ENCODE data around the gene UCKL1.
"Not testable (repeated sequence)": the region's sequence is repeated elsewhere in the genome, so short reads cannot be mapped to it uniquely, and the experiment has no call there.

Gene UCKL1

GRCh38 chr20:63939061-63939935, 16.9 kb downstream of the UCKL1 start:
- no peak overlapping the region for H3K4me3 ChIP-seq
- no peaks in the 10 kb centered on the region; the same call in 1 of the 2 replicates for H3K4me1 ChIP-seq
- no peaks in the 10 kb centered on the region for H3K27me3 ChIP-seq (ENCODE audit: low read depth)
- peaks cover 52% of the 10 kb centered on the region for H3K36me3 ChIP-seq (replicated peaks)
- no peaks in the 10 kb centered on the region for H3K9me3 ChIP-seq
- DNase-seq (ENCODE audit: low spot score in 2 of 2): no peak
- in situ Hi-C loops (cut with MboI; ENCODE audit: low sequenced_read_pairs): no loop called here

DNA sequence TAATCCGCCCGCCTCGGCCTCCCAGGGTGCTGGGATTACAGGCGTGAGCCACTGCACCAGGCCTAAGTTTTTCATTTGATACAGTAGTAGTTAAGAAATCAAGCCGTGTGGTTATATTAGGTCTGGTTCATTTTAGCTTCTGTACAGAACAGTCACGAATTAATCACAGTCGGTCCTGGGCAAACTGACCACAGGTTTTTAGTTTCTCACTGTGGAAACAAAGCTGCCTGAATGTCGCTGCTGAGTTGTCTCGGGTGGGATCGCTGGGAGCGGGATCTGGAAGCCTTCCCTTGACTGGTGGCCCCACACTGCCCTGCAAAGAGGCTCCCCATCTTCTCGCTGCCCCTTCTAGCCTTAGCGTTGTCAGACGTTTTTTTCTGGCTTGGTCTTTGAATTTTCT, 18.6 kb downstream of the UCKL1 start:
- H3K4me3 ChIP-seq: no peak overlapping the region
- H3K4me1 ChIP-seq: no peaks in the 10 kb centered on the region; the same call in 1 of the 2 replicates
- in situ Hi-C loops (cut with MboI; ENCODE audit: low sequenced_read_pairs): no loop called here
- H3K36me3 ChIP-seq (replicated peaks): peaks cover 51% of the 10 kb centered on the region
- H3K27me3 ChIP-seq (ENCODE audit: low read depth): no peaks in the 10 kb centered on the region
- H3K9me3 ChIP-seq: no peaks in the 10 kb centered on the region
- no peak for DNase-seq (ENCODE audit: low spot score in 2 of 2)

DNA sequence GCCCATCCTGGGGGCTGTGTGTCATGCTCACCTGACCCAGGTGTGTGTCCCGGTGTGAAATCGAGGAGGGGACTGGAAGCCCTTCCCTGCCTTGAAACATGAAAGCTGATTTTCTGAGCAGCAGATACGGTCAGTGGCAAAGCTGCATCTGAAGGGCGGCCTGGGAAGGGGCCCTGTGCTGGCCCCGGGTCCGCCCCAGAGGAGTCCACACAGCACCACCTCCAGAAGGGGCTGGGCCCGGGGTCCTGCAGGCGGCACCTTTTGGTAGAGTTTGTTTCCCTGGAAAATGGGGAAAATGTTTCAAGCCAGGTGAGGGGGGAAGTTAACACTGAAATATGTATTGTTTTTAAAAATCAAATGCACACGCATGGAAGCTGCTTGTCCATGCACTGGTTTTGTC, 20.8 kb downstream of the UCKL1 start:
- no peaks in the 10 kb centered on the region for H3K27me3 ChIP-seq (ENCODE audit: low read depth)
- no peak for DNase-seq (ENCODE audit: low spot score in 2 of 2)
- in situ Hi-C loops (cut with MboI; ENCODE audit: low sequenced_read_pairs): no loop called here
- no peaks in the 10 kb centered on the region for H3K4me1 ChIP-seq
- no peaks in the 10 kb centered on the region for H3K9me3 ChIP-seq
- peaks cover 60% of the 10 kb centered on the region for H3K36me3 ChIP-seq (replicated peaks)
- H3K4me3 ChIP-seq: no peak overlapping the region

- DNase-seq (ENCODE audit: low spot score in 2 of 2): no peak
- in situ Hi-C loops (cut with MboI; ENCODE audit: low sequenced_read_pairs): no loop called here
- H3K36me3 ChIP-seq (replicated peaks): peaks cover 59% of the 10 kb centered on the region
- H3K27me3 ChIP-seq (ENCODE audit: low read depth): no peaks in the 10 kb centered on the region
- H3K4me3 ChIP-seq: no peak overlapping the region
- H3K4me1 ChIP-seq: no peaks in the 10 kb centered on the region
- no peaks in the 10 kb centered on the region for H3K9me3 ChIP-seq
Observed at GRCh38 chr20:63934271-63935068, 21.7 kb downstream of the UCKL1 start.

GRCh38 chr20:63933646-63934045, 22.6 kb downstream of the UCKL1 start:
- in situ Hi-C loops (cut with MboI; ENCODE audit: low sequenced_read_pairs): no loop called here
- no peak overlapping the region for H3K4me3 ChIP-seq
- H3K36me3 ChIP-seq (replicated peaks): peaks cover 63% of the 10 kb centered on the region
- no peaks in the 10 kb centered on the region for H3K27me3 ChIP-seq (ENCODE audit: low read depth)
- no peaks in the 10 kb centered on the region for H3K4me1 ChIP-seq
- H3K9me3 ChIP-seq: no peaks in the 10 kb centered on the region
- no peak for DNase-seq (ENCODE audit: low spot score in 2 of 2)

DNA sequence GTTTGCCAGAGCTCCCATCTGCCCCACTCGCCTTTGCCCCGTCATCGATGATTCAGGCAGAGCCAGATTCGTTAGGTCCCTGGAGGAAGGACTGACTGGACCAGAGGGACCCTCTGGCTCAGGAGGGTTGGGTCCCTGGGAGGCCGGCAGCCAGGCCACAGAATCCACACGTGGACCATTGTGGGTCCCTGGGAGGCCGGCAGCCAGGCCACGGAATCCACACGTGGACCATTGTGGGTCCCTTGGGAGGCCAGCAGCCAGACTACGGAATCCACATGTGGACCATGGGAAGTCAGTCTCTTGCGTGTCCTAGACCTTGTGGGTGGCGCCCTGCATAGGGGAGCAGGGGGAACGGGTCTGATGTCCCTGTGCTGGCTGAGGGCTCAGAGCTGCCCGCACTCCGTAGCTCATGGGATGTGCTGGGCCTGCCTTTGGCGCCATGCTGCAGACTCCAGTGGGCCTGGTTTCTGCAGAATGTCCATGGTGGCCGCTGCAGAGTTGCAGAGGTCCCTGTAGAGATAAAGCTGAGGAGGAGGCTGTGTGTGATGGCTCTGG, 23.5 kb downstream of the UCKL1 start:
- Histone ChIP-seq H3K4me1 (no peaks in the 10 kb centered on the region), H3K36me3 (replicated peaks) (peaks cover 72% of the 10 kb centered on the region), H3K9me3 (no peaks in the 10 kb centered on the region), H3K27me3 (ENCODE audit: low read depth) (no peaks in the 10 kb centered on the region), H3K4me3 (no peak overlapping the region)
- DNase-seq (ENCODE audit: low spot score in 2 of 2): no peak
- in situ Hi-C loops (cut with MboI; ENCODE audit: low sequenced_read_pairs): no loop called here

DNA sequence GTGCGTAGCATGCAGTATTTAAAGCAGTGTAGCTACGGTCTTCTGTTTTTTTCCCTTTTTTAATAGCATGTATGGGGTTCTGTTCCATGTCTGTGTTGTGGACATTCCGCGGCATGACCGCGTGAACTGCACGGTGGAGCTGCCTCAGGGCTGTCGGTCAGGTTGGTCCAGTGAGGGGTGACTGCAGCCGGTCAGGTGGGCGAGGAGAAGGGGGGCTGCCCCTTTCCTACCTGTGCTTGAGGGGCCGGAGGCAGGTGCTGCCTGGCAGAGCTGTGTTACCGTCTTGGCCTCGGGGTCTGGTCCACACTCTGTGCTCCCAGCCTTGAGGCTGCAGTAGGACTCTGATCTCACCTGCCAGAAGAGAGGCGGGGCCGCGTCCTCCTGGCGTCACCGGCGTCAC, 24.5 kb downstream of the UCKL1 start:
- in situ Hi-C loops (cut with MboI; ENCODE audit: low sequenced_read_pairs): no loop called here
- Histone ChIP-seq H3K27me3 (ENCODE audit: low read depth) (no peaks in the 10 kb centered on the region), H3K4me1 (no peaks in the 10 kb centered on the region), H3K36me3 (replicated peaks) (peaks cover 76% of the 10 kb centered on the region), H3K9me3 (no peaks in the 10 kb centered on the region), H3K4me3 (no peak overlapping the region)
- DNase-seq (ENCODE audit: low spot score in 2 of 2): no peak

DNA sequence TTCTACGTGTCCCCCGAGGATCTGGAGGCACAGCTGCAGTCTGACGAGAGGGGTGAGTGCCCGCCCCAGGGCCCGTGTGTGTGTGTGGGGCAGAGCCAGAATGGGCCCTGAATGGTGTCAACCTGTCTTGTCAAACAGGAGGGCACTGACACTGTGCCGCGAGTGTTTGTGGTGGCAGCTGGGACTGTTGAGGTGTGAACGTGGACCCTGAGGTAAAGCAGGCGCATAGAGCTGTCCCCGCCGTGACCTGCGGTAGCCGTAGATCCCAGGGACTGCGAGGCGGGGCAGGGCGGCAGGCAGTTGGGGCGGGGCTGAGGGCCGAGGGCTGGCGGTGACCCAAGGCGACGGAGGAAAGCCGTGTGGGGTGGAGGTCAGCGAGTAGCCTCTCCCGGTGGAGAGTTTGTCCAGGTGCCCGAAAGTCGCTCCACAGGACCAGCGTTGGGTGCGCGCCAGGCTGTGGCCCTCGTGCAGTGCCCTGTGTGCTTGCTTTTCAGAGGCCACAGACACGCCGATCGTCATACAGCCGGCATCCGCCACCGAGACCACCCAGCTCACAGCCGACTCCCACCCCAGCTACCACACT, 25.2 kb downstream of the UCKL1 start:
- peaks cover 78% of the 10 kb centered on the region for H3K36me3 ChIP-seq (replicated peaks)
- H3K4me3 ChIP-seq: no peak overlapping the region
- H3K9me3 ChIP-seq: no peaks in the 10 kb centered on the region
- H3K4me1 ChIP-seq: no peaks in the 10 kb centered on the region
- in situ Hi-C loops (cut with MboI; ENCODE audit: low sequenced_read_pairs): no loop called here
- no peak for DNase-seq (ENCODE audit: low spot score in 2 of 2)
- H3K27me3 ChIP-seq (ENCODE audit: low read depth): no peaks in the 10 kb centered on the region

DNA sequence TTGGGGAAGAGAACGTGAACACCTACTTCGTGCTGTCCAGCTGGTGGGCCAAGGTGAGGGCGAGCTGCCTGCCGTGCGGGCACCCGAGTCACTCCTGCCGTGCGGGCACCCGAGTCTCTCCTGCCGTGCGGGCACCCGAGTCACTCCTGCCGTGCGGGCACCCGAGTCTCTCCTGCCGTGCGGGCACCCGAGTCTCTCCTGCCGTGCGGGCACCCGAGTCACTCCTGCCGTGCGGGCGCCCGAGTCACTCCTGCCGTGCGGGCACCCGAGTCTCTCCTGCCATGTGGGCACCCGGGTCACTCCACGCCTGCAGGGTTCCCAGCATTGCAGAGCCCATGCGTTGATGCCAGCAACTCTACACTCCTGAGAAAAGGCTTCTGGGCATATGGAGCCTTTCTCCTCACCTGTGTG, 26.7 kb downstream of the UCKL1 start:
- H3K36me3 ChIP-seq (replicated peaks): peaks cover 66% of the 10 kb centered on the region
- H3K4me1 ChIP-seq; H3K9me3 ChIP-seq; H3K27me3 ChIP-seq (ENCODE audit: low read depth); in situ Hi-C loops (cut with MboI; ENCODE audit: low sequenced_read_pairs); DNase-seq (ENCODE audit: low spot score in 2 of 2); H3K4me3 ChIP-seq: not testable (repeated sequence)

DNA sequence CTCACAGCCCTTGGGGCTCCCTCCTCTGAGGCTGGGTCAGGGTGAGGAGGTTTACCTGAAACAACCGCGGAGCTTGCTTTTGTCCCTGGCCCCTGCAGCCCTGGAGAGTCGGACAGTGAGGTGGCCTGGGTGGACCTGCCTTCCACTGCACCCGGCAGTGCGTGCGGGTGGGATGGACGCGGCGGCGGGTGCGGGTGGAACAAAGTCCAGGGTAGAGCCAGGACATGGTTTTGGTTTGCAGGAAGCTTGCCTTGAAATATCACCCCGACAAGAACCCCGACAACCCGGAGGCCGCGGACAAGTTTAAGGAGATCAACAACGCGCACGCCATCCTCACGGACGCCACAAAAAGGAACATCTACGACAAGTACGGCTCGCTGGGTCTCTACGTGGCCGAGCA, 27.1 kb downstream of the UCKL1 start:
- Histone ChIP-seq H3K27me3 (ENCODE audit: low read depth) (no peaks in the 10 kb centered on the region), H3K36me3 (replicated peaks) (peaks cover 66% of the 10 kb centered on the region), H3K4me3 (no peak overlapping the region), H3K9me3 (no peaks in the 10 kb centered on the region), H3K4me1 (no peaks in the 10 kb centered on the region)
- no peak for DNase-seq (ENCODE audit: low spot score in 2 of 2)
- in situ Hi-C loops (cut with MboI; ENCODE audit: low sequenced_read_pairs): no loop called here

GRCh38 chr20:63926298-63926697, 29.9 kb downstream of the UCKL1 start:
- no peak overlapping the region for H3K4me3 ChIP-seq
- H3K9me3 ChIP-seq: no peaks in the 10 kb centered on the region
- H3K27me3 ChIP-seq (ENCODE audit: low read depth): no peaks in the 10 kb centered on the region
- in situ Hi-C loops (cut with MboI; ENCODE audit: low sequenced_read_pairs): no loop called here
- no peaks in the 10 kb centered on the region for H3K4me1 ChIP-seq
- peaks cover 39% of the 10 kb centered on the region for H3K36me3 ChIP-seq (replicated peaks)
- no peak for DNase-seq (ENCODE audit: low spot score in 2 of 2)

- H3K4me1 ChIP-seq: no peaks in the 10 kb centered on the region
- DNase-seq (ENCODE audit: low spot score in 2 of 2): no peak
- in situ Hi-C loops (cut with MboI; ENCODE audit: low sequenced_read_pairs): no loop called here
Observed at GRCh38 chr20:63924241-63924640, 32.0 kb downstream of the UCKL1 start.

GRCh38 chr20:63923651-63924050, 32.6 kb downstream of the UCKL1 start:
- no peaks in the 10 kb centered on the region for H3K27me3 ChIP-seq (ENCODE audit: low read depth)
- in situ Hi-C loops (cut with MboI; ENCODE audit: low sequenced_read_pairs): no loop called here
- no peak overlapping the region for H3K4me3 ChIP-seq

More at GRCh38 chr20:63924241-63924640, 32.0 kb downstream of the UCKL1 start:
- H3K36me3 ChIP-seq (replicated peaks): peaks cover 24% of the 10 kb centered on the region
- H3K27me3 ChIP-seq (ENCODE audit: low read depth): no peaks in the 10 kb centered on the region
- H3K4me3 ChIP-seq: no peak overlapping the region
- no peaks in the 10 kb centered on the region for H3K9me3 ChIP-seq

More at GRCh38 chr20:63923651-63924050, 32.6 kb downstream of the UCKL1 start:
- Histone ChIP-seq H3K4me1 (no peaks in the 10 kb centered on the region), H3K9me3 (no peaks in the 10 kb centered on the region), H3K36me3 (replicated peaks) (peaks cover 22% of the 10 kb centered on the region)
- DNase-seq (ENCODE audit: low spot score in 2 of 2): no peak
